Endothelial cell of umbilical vein (primary cell): ENCODE results near the gene HSP90AB1. TPM values are rescaled to one million over a fixed set of nuclear protein-coding genes. Genes with fewer than 3 reads are reported as not detected.

Experiments used
- BruUV-seq: library from RNA; stranded (reverse); fragments of 400-500 nt; replicated peaks from 2 replicates; lab custom pipeline; 2021; lab: Mats Ljungman, UMichigan
- CTCF ChIA-PET: fragments of 300-600, 350-600 bp; sonication (Branson Sonifier 250); formaldehyde crosslinking; loops from one replicate; lab custom pipeline; 2021; ENCODE audit warnings: antibody characterized with exemption, inconsistent platforms; lab: Charles Lee
- POLR2A ChIA-PET: fragments of 300-600, 350-600 bp; sonication (Branson Sonifier 250); formaldehyde crosslinking; loops from one replicate; lab custom pipeline; 2021; ENCODE audit warnings: antibody characterized with exemption, inconsistent platforms; lab: Charles Lee
- DNase-seq: peaks from one replicate; pipeline ENCODE4 v3.0.0-alpha.2; 2011; ENCODE audit warnings: low read depth, low spot score
- FAIRE-seq: peaks from 2 replicates; lab custom pipeline; 2011; peaks lifted over from hg19 to GRCh38; lab: Jason Lieb, UNC
- H2AFZ ChIP-seq: 2 replicates; pipeline ENCODE4 v1.6.0; 2012; ENCODE audit warnings: low read depth, low read length, control low read depth, inconsistent platforms
- H3K27ac ChIP-seq: 2 replicates; pipeline ENCODE4 v1.5.1; 2011; ENCODE audit warnings: low read depth, mild to moderate bottlenecking, control low read depth, low read length, moderate library complexity; ENCODE audit not compliant: insufficient read depth
- H3K27me3 ChIP-seq, 2 experiments: 2 replicates each; pipeline versions ENCODE4 v1.6.0 to v1.6.1; 2011; ENCODE audit warnings: low read length in 2 of 2, mixed read lengths in 1 of 2; ENCODE audit not compliant: control insufficient read depth in 2 of 2, insufficient read depth in 2 of 2
- H3K36me3 ChIP-seq, 2 experiments: 2 replicates in 1 of 2; 3 replicates in 1 of 2; pipeline ENCODE4 v1.5.1; 2011; ENCODE audit warnings: low read length in 2 of 2, mild to moderate bottlenecking in 1 of 2, moderate library complexity in 1 of 2; ENCODE audit not compliant: control insufficient read depth in 2 of 2, insufficient read depth in 2 of 2; ENCODE audit errors: extremely low read depth in 1 of 2
- H3K4me1 ChIP-seq: 3 replicates; pipeline ENCODE4 v1.5.1; 2011; ENCODE audit warnings: mild to moderate bottlenecking, low read length; ENCODE audit not compliant: control insufficient read depth, insufficient read depth; ENCODE audit errors: extremely low read depth
- H3K4me2 ChIP-seq: 2 replicates; pipeline ENCODE4 v1.6.1; 2011; ENCODE audit warnings: low read length, control low read depth, mixed read lengths; ENCODE audit not compliant: insufficient read depth
- H3K4me3 ChIP-seq, 3 experiments: fragments of 200-600 bp in 1 of 3; sonication (generic), shearing (Covaris generic) in 1 of 3; replicated peaks in 1 of 3; 2 replicates each; pipeline ENCODE4 v1.5.1; 2011 to 2016; ENCODE audit warnings: control low read depth in 3 of 3, low read length in 3 of 3, mild to moderate bottlenecking in 2 of 3, inconsistent platforms in 1 of 3, low read depth in 1 of 3, moderate library complexity in 1 of 3; ENCODE audit not compliant: insufficient read depth in 1 of 3
- H3K79me2 ChIP-seq: 2 replicates; pipeline ENCODE4 v1.6.0; 2012; ENCODE audit warnings: low read length, inconsistent platforms; ENCODE audit not compliant: control insufficient read depth, insufficient read depth
- H3K9ac ChIP-seq: replicated peaks from 2 replicates; pipeline ENCODE3; 2011; ENCODE audit warnings: low read length, control low read depth; ENCODE audit not compliant: insufficient read depth; ENCODE audit errors: extremely low read depth
- H3K9me1 ChIP-seq: replicated peaks from 3 replicates; pipeline ENCODE4 v1.6.0; 2011; ENCODE audit warnings: mild to moderate bottlenecking, low read length; ENCODE audit not compliant: control insufficient read depth, insufficient read depth; ENCODE audit errors: extremely low read depth
- H3K9me3 ChIP-seq: replicated peaks from 2 replicates; pipeline ENCODE4 v1.5.1; 2012; ENCODE audit warnings: low read length, inconsistent platforms; ENCODE audit not compliant: control insufficient read depth, insufficient read depth
- H4K20me1 ChIP-seq: replicated peaks from 2 replicates; pipeline ENCODE3; 2011; ENCODE audit warnings: mild to moderate bottlenecking, low read length; ENCODE audit not compliant: control insufficient read depth, insufficient read depth; ENCODE audit errors: extremely low read depth
- EZH2 ChIP-seq: IDR thresholded peaks from 2 replicates; pipeline ENCODE4 v1.6.1; 2012; ENCODE audit warnings: borderline replicate concordance, low read depth, mild to moderate bottlenecking, moderate library complexity, low read length, inconsistent platforms; ENCODE audit not compliant: severe bottlenecking
- FOS ChIP-seq: IDR thresholded peaks from 2 replicates; pipeline ENCODE4 v1.6.1; 2011; ENCODE audit warnings: mild to moderate bottlenecking, low read length, moderate library complexity, borderline replicate concordance; ENCODE audit not compliant: insufficient read depth
- GATA2 ChIP-seq: IDR thresholded peaks from 2 replicates; pipeline ENCODE4 v1.7.0; 2011; ENCODE audit warnings: low read depth, mild to moderate bottlenecking, moderate library complexity, mixed read lengths, low read length; ENCODE audit not compliant: insufficient read length, insufficient read depth
- JUN ChIP-seq: IDR thresholded peaks from 2 replicates; pipeline ENCODE4 v1.6.1; 2011; ENCODE audit warnings: borderline replicate concordance, low read depth; ENCODE audit not compliant: insufficient read length, insufficient read depth
- MAX ChIP-seq: IDR thresholded peaks from 2 replicates; pipeline ENCODE4 v1.6.1; 2011; ENCODE audit not compliant: insufficient read depth, insufficient read length
- MYC ChIP-seq: IDR thresholded peaks from one replicate; pipeline ENCODE4 v1.6.1; 2011; ENCODE audit warnings: mild to moderate bottlenecking, low read depth, low read length
- POLR2A ChIP-seq: IDR thresholded peaks from 2 replicates; pipeline ENCODE4 v1.6.1; 2012; ENCODE audit warnings: low read depth, mild to moderate bottlenecking, control low read depth, low read length
- POLR2AphosphoS5 ChIP-seq: IDR thresholded peaks from 2 replicates; pipeline ENCODE4 v1.6.1; 2012; ENCODE audit warnings: low read depth, mild to moderate bottlenecking, control low read depth, low read length, moderate library complexity; ENCODE audit not compliant: insufficient read depth
- dilution Hi-C: fragments of 300-500 bp; cut with MboI; formaldehyde crosslinking; loops from one replicate; pipeline ENCODE4 v1.15.0; 2019; ENCODE audit warnings: low sequenced_read_pairs; ENCODE audit not compliant: extremely low pct_ligation_motif_present
- intact Hi-C: fragments of 100-400 bp; cut with micrococcal nuclease; formaldehyde crosslinking; loops from one replicate; pipeline ENCODE4 v1.10.0; 2022
- polyA plus RNA-seq, 4 experiments: library from polyadenylated mRNA; depleted of rRNA in 3 of 4; stranded (reverse) in 3 of 4; unstranded in 1 of 4; fragments of >200 nt; gene quantifications; 2 replicates each; pipeline versions ENCODE4 v1.2.1 to v1.2.3, GENCODE V29; 2011 to 2012; ENCODE audit warnings: missing spikeins in 1 of 4
- total RNA-seq: library from RNA; stranded (reverse); gene quantifications from 2 replicates; pipeline ENCODE4 v1.2.3, GENCODE V29; 2021
- TF ChIP-seq, protein P1 (sequence below), 2 donors: IDR thresholded peaks; 1 replicate in 1 of 2; 2 replicates in 1 of 2; pipeline ENCODE4 v1.5.1; 2011; ENCODE audit warnings: low read length in 2 of 2, mild to moderate bottlenecking in 2 of 2, moderate library complexity in 2 of 2, control low read depth in 1 of 2, inconsistent platforms in 1 of 2, low read depth in 1 of 2; ENCODE audit not compliant: insufficient read depth in 1 of 2; ENCODE audit errors: extremely low read depth in 1 of 2

HSP90AB1 gene
- total and polyA plus RNA-seq, 2 donors (not counting 3 experiments of a cell fraction or from before 2014, with no cell fraction given), result 824 to 1,201 TPM

DNA sequence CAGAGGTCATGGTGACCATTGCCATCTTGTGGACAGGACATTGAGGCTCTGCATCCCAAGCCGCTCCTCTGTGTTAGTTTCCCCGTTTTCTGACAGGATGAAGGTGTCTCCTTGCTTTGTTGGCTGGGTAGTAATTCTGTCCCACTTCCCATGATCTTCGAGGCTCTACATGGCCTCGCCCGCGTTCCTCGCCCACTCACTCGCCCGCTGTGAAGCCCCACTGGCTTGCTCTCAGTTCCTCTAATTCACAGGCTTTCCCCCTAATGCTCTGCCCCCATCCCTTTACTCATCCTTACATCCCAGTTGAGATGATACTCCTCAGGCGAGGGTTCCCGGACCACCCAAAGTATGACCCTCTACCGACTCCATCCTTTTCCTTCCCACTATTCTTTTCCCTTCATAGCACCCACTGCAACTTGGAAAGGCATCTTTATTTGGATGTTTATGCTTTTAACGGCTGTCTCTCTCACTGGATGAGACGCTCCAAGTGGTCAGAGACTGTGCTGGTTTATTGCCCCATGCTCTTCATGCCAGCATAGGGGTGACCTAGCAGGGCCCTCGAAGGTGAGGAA lies 10.9 kb downstream of the HSP90AB1 start:
- no TSS peak for BruUV-seq
- H3K4me3 ChIP-seq, result peak overlapping the region in 2 of 3 experiments; percentile 21 to 89
- peak overlapping the region; percentile 3 for H3K4me2 ChIP-seq
- peaks cover 21% of the 10 kb centered on the region for H3K4me1 ChIP-seq
- intact Hi-C loops (loop anchor here (1.0 to 2.0 kb wide), 2 partner anchors 37 to 86 kb away; no protein-coding TSS in a partner anchor), dilution Hi-C loops (no loop called here)
- no peaks in the 10 kb centered on the region for H3K9me1 ChIP-seq
- H3K79me2 ChIP-seq, result peaks cover 31% of the 10 kb centered on the region
- no peaks in the 10 kb centered on the region for H3K9me3 ChIP-seq
- POLR2A ChIA-PET, result interaction anchor here (1.3 to 2.9 kb wide), 2 partner anchors 11 to 161 kb away, joined by 3 to 49 read pairs; partner anchors contain the start of gene HSP90AB1
- H3K9ac ChIP-seq, result peak overlapping the region; percentile 25
- H3K36me3 ChIP-seq, result peaks cover 18 to 43% of the 10 kb centered on the region in 2 experiments
- DNase-seq (no peak), FAIRE-seq (peak; percentile 67)
- H2AFZ ChIP-seq, result peak overlapping the region; percentile 41
- TF ChIP-seq EZH2, result no peak
- no peak for TF ChIP-seq GATA2
- TF ChIP-seq MYC, result no peak
- TF ChIP-seq FOS, result no peak
- no peak for TF ChIP-seq POLR2AphosphoS5
- no peak for TF ChIP-seq JUN
- TF ChIP-seq, protein P1, sequence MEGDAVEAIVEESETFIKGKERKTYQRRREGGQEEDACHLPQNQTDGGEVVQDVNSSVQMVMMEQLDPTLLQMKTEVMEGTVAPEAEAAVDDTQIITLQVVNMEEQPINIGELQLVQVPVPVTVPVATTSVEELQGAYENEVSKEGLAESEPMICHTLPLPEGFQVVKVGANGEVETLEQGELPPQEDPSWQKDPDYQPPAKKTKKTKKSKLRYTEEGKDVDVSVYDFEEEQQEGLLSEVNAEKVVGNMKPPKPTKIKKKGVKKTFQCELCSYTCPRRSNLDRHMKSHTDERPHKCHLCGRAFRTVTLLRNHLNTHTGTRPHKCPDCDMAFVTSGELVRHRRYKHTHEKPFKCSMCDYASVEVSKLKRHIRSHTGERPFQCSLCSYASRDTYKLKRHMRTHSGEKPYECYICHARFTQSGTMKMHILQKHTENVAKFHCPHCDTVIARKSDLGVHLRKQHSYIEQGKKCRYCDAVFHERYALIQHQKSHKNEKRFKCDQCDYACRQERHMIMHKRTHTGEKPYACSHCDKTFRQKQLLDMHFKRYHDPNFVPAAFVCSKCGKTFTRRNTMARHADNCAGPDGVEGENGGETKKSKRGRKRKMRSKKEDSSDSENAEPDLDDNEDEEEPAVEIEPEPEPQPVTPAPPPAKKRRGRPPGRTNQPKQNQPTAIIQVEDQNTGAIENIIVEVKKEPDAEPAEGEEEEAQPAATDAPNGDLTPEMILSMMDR (IDR thresholded peaks at IDR 0.05; ENCODE audit: extremely low read depth in 1 of 2, insufficient read depth in 1 of 2, low read depth in 1 of 2, low read length in 2 of 2), result no peak
- TF ChIP-seq MAX, result no peak
- TF ChIP-seq POLR2A, result no peak
- H3K27me3 ChIP-seq, result no peaks in the 10 kb centered on the region
- no peak overlapping the region for H3K27ac ChIP-seq
- H4K20me1 ChIP-seq, result no peaks in the 10 kb centered on the region
- CTCF ChIA-PET, result interaction anchor here (1.7 to 3.3 kb wide), 4 partner anchors 10 to 158 kb away, joined by 6 to 38 read pairs (median 13); partner anchors contain the start of gene HSP90AB1
